Stimulated activated naive B cell treated with anti-CD40 and anti-IgM and Interleukin-4, amounts not matched to agents 10 μg/mL and 1 μg/mL and 100 μg/mL, for 72 hours (primary cell): Measurements from ENCODE around the gene AGAP1.

Source experiments
- ATAC-seq, 2 donors: fragments of 150-1000 bp; cut with Tn5 transposase; replicated peaks; 2 replicates each; pipeline ENCODE4 v1.10.0; 2021; ENCODE audit warnings: moderate library complexity in 1 of 2
- DNase-seq: peaks from one replicate; pipeline ENCODE4 v3.0.0; 2021
- H3K27ac Mint-ChIP-seq: one replicate; pipeline ENCODE4 v1.8.0; 2022; ENCODE audit warnings: mild to moderate bottlenecking, mixed read lengths
- H3K27me3 Mint-ChIP-seq, 2 donors: one replicate each; pipeline ENCODE4 v1.8.0; 2022; ENCODE audit warnings: mixed read lengths in 2 of 2
- H3K36me3 Mint-ChIP-seq, 2 donors: one replicate each; pipeline ENCODE4 v1.8.0; 2022; ENCODE audit warnings: mixed read lengths in 2 of 2, mild to moderate bottlenecking in 1 of 2
- H3K4me1 Mint-ChIP-seq, 2 donors: one replicate each; pipeline ENCODE4 v1.8.0; 2022; ENCODE audit warnings: mixed read lengths in 2 of 2, mild to moderate bottlenecking in 1 of 2
- H3K4me3 Mint-ChIP-seq, 2 donors: one replicate each; pipeline ENCODE4 v1.8.0; 2022; ENCODE audit warnings: mild to moderate bottlenecking in 2 of 2, mixed read lengths in 2 of 2, moderate library complexity in 1 of 2
- H3K9me3 Mint-ChIP-seq, 2 donors: one replicate each; pipeline ENCODE4 v1.8.0; 2022; ENCODE audit warnings: mixed read lengths in 2 of 2, mild to moderate bottlenecking in 1 of 2

The AGAP1 gene

GRCh38 chr2:235634435-235635158 lies 140.8 kb downstream of the AGAP1 start:
- ATAC-seq (no peak), DNase-seq (no peak)
- no peaks in the 10 kb centered on the region for H3K9me3 Mint-ChIP-seq
- no peak overlapping the region for H3K27ac Mint-ChIP-seq
- H3K4me1 Mint-ChIP-seq = no peaks in the 10 kb centered on the region
- peaks cover 16 to 18% of the 10 kb centered on the region in 2 donors for H3K27me3 Mint-ChIP-seq
- no peak overlapping the region for H3K4me3 Mint-ChIP-seq
- no peaks in the 10 kb centered on the region for H3K36me3 Mint-ChIP-seq

GRCh38 chr2:235636546-235636945 lies 142.7 kb downstream of the AGAP1 start:
- H3K27ac Mint-ChIP-seq = no peak overlapping the region
- ATAC-seq = no peak
- no peaks in the 10 kb centered on the region for H3K36me3 Mint-ChIP-seq
- H3K9me3 Mint-ChIP-seq = no peaks in the 10 kb centered on the region
- H3K27me3 Mint-ChIP-seq = peaks cover 16 to 19% of the 10 kb centered on the region in 2 donors
- DNase-seq = no peak
- H3K4me1 Mint-ChIP-seq = no peaks in the 10 kb centered on the region
- no peak overlapping the region for H3K4me3 Mint-ChIP-seq

- H3K27me3 Mint-ChIP-seq = peaks cover 22 to 32% of the 10 kb centered on the region in 2 donors
- no peak for DNase-seq
- ATAC-seq = no peak
- H3K36me3 Mint-ChIP-seq = no peaks in the 10 kb centered on the region
- no peak overlapping the region for H3K4me3 Mint-ChIP-seq
- H3K9me3 Mint-ChIP-seq = no peaks in the 10 kb centered on the region
- no peaks in the 10 kb centered on the region for H3K4me1 Mint-ChIP-seq
- no peak overlapping the region for H3K27ac Mint-ChIP-seq
Observed at GRCh38 chr2:235637896-235638295, 144.1 kb downstream of the AGAP1 start.

- H3K36me3 Mint-ChIP-seq = no peaks in the 10 kb centered on the region
- ATAC-seq (no peak), DNase-seq (no peak)
- H3K27ac Mint-ChIP-seq = no peak overlapping the region
- H3K9me3 Mint-ChIP-seq = no peaks in the 10 kb centered on the region
- no peaks in the 10 kb centered on the region for H3K4me1 Mint-ChIP-seq
- peaks cover 23 to 33% of the 10 kb centered on the region in 2 donors for H3K27me3 Mint-ChIP-seq
- H3K4me3 Mint-ChIP-seq = no peak overlapping the region
Observed at GRCh38 chr2:235638541-235639427, 144.9 kb downstream of the AGAP1 start.

GRCh38 chr2:235639428-235639773 lies 145.6 kb downstream of the AGAP1 start:
- no peaks in the 10 kb centered on the region for H3K9me3 Mint-ChIP-seq
- no peak for DNase-seq
- no peaks in the 10 kb centered on the region for H3K36me3 Mint-ChIP-seq
- H3K4me1 Mint-ChIP-seq = no peaks in the 10 kb centered on the region
- no peak overlapping the region for H3K4me3 Mint-ChIP-seq
- no peak for ATAC-seq
- no peak overlapping the region for H3K27ac Mint-ChIP-seq
- H3K27me3 Mint-ChIP-seq = peaks cover 23 to 33% of the 10 kb centered on the region in 2 donors

- Mint-ChIP-seq H3K27me3 (peaks cover 23 to 33% of the 10 kb centered on the region in 2 donors), H3K27ac (no peak overlapping the region), H3K9me3 (no peaks in the 10 kb centered on the region), H3K36me3 (no peaks in the 10 kb centered on the region), H3K4me1 (no peaks in the 10 kb centered on the region), H3K4me3 (no peak overlapping the region)
- no peak for ATAC-seq
- no peak for DNase-seq
Observed at GRCh38 chr2:235639885-235640284, 146.0 kb downstream of the AGAP1 start.

DNA sequence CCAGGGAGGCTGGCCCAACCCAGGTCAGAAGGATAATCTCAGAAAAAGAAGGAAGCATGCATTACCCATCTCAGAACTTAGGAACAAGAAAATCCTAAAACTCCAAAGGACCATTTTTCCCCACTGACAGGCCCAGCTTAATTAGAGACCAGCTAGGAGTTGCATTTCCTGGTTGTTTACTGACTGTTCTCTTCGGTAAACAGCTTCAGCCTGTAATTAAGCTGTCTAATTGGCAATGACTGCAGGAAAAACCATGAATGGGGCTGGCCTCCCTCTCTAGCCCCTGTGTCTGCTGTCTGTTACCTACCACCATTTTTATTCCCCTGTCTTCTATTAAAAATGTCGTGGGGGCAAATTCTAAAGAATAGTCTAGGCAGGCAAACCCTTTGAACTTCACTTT lies 146.5 kb downstream of the AGAP1 start:
- H3K4me1 Mint-ChIP-seq = no peaks in the 10 kb centered on the region
- H3K27me3 Mint-ChIP-seq = peaks cover 23 to 33% of the 10 kb centered on the region in 2 donors
- no peak overlapping the region for H3K27ac Mint-ChIP-seq
- no peaks in the 10 kb centered on the region for H3K9me3 Mint-ChIP-seq
- no peak for DNase-seq
- ATAC-seq = no peak
- H3K36me3 Mint-ChIP-seq = no peaks in the 10 kb centered on the region
- H3K4me3 Mint-ChIP-seq = no peak overlapping the region

- H3K27ac Mint-ChIP-seq = no peak overlapping the region
- H3K9me3 Mint-ChIP-seq = no peaks in the 10 kb centered on the region
- no peak for DNase-seq
- no peaks in the 10 kb centered on the region for H3K4me1 Mint-ChIP-seq
- peaks cover 23 to 33% of the 10 kb centered on the region in 2 donors for H3K27me3 Mint-ChIP-seq
- H3K36me3 Mint-ChIP-seq = no peaks in the 10 kb centered on the region
- H3K4me3 Mint-ChIP-seq = no peak overlapping the region
- no peak for ATAC-seq
Observed at GRCh38 chr2:235640926-235641723, 147.3 kb downstream of the AGAP1 start.

DNA sequence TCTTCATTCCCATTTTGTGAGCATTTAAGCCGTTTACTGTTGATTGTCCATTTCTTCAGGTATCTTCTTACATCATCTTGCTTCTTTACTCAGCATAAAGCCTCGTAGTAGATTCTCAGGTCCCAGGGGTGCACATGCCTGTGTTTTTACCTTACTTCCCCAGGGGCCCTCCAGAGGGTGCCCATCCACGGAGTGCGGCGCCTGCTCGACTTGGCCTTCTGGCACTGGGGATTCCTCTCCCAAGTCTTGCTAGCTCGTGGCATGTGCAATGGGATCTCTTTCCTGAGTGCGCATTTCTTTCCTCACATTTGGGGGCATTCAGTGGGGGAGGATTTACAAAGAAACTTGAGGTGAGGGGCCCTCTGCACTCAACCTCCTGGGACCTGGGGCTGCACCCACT lies 148.1 kb downstream of the AGAP1 start:
- no peaks in the 10 kb centered on the region for H3K36me3 Mint-ChIP-seq
- H3K9me3 Mint-ChIP-seq = no peaks in the 10 kb centered on the region
- ATAC-seq (no peak), DNase-seq (no peak)
- H3K27me3 Mint-ChIP-seq = peaks cover 23 to 37% of the 10 kb centered on the region in 2 donors
- no peaks in the 10 kb centered on the region for H3K4me1 Mint-ChIP-seq
- H3K4me3 Mint-ChIP-seq = no peak overlapping the region
- no peak overlapping the region for H3K27ac Mint-ChIP-seq

- ATAC-seq (no peak), DNase-seq (no peak)
- H3K9me3 Mint-ChIP-seq = no peaks in the 10 kb centered on the region
- no peak overlapping the region for H3K27ac Mint-ChIP-seq
- H3K27me3 Mint-ChIP-seq = peaks cover 23 to 33% of the 10 kb centered on the region in 2 donors
- H3K4me3 Mint-ChIP-seq = no peak overlapping the region
- H3K36me3 Mint-ChIP-seq = no peaks in the 10 kb centered on the region
- no peaks in the 10 kb centered on the region for H3K4me1 Mint-ChIP-seq
Observed at GRCh38 chr2:235642446-235643098, 148.7 kb downstream of the AGAP1 start.

GRCh38 chr2:235643680-235644511 lies 150.1 kb downstream of the AGAP1 start:
- Mint-ChIP-seq H3K27ac (no peak overlapping the region), H3K4me1 (no peaks in the 10 kb centered on the region), H3K9me3 (no peaks in the 10 kb centered on the region), H3K27me3 (peaks cover 16 to 28% of the 10 kb centered on the region in 2 donors), H3K36me3 (no peaks in the 10 kb centered on the region), H3K4me3 (no peak overlapping the region)
- DNase-seq (no peak), ATAC-seq (no peak)

- H3K36me3 Mint-ChIP-seq = no peaks in the 10 kb centered on the region
- ATAC-seq (no peak), DNase-seq (no peak)
- H3K27me3 Mint-ChIP-seq = peaks cover 15 to 17% of the 10 kb centered on the region in 2 donors
- no peaks in the 10 kb centered on the region for H3K4me1 Mint-ChIP-seq
- H3K27ac Mint-ChIP-seq = no peak overlapping the region
- H3K4me3 Mint-ChIP-seq = no peak overlapping the region
- no peaks in the 10 kb centered on the region for H3K9me3 Mint-ChIP-seq
Observed at GRCh38 chr2:235647264-235647663, 153.4 kb downstream of the AGAP1 start.

GRCh38 chr2:235647877-235648276 lies 154.0 kb downstream of the AGAP1 start:
- DNase-seq (no peak), ATAC-seq (no peak)
- no peaks in the 10 kb centered on the region for H3K4me1 Mint-ChIP-seq
- H3K9me3 Mint-ChIP-seq = no peaks in the 10 kb centered on the region
- no peak overlapping the region for H3K4me3 Mint-ChIP-seq
- no peaks in the 10 kb centered on the region for H3K36me3 Mint-ChIP-seq
- H3K27me3 Mint-ChIP-seq = peaks cover 11 to 12% of the 10 kb centered on the region in 2 donors
- no peak overlapping the region for H3K27ac Mint-ChIP-seq
